ENCODE measurements around the gene PSMD1. TPM values are rescaled to one million over a fixed set of nuclear protein-coding genes. Genes with fewer than 3 reads are reported as not detected.

The PSMD1 gene
- total RNA-seq, 1 experiment from 2014 or later: 92.1 TPM

DNA sequence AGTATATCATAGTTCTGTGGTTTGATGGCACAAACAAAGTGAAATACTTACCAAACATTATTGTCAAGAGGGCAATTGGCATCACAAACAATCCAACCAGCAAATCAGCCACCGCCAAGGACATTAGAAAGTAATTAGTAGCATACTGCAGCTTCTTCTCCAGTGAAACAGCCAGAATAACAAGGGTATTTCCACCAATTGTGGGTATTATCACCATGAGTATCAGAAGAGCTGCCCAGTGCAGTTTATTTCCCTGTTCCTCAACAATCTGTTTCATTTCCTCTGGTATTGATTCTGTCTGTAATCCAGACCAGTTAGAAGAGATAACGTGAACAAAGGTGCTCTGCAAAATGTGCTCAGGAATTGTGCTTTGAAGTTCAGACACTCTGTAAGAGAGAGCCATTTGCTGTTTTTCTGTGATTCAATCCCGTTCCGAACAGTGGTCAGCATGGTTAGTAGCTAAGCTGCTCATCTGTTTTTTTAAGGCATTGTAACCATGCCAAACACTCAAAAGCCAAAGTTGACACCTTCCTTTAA lies 66.8 kb downstream of the PSMD1 start:
- Histone ChIP-seq H2AFZ (ENCODE audit: low read length) (no peak overlapping the region), H3K4me2 (ENCODE audit: low read depth, low read length, poor library complexity, severe bottlenecking) (peak overlapping the region; percentile 43), H3K79me2 (ENCODE audit: low read length) (peaks cover 63% of the 10 kb centered on the region), H3K27me3 (ENCODE audit: low read length) (no peaks in the 10 kb centered on the region), H3K27ac (ENCODE audit: low read length) (no peak overlapping the region), H3K4me1 (ENCODE audit: low read length) (peaks cover 47% of the 10 kb centered on the region), H4K20me1 (ENCODE audit: insufficient read depth, low read depth, low read length) (no peaks in the 10 kb centered on the region), H3K9me2 (replicated peaks; ENCODE audit: insufficient read depth, low read length) (no peaks in the 10 kb centered on the region), H3K36me3 (ENCODE audit: insufficient read depth, low read length) (no peaks in the 10 kb centered on the region), H3K4me3 (ENCODE audit: low read length) (no peak overlapping the region), H3K9ac (ENCODE audit: low read length) (no peak overlapping the region), H3K9me3 (ENCODE audit: low read length) (no peaks in the 10 kb centered on the region)
- DNase-seq: no peak

DNA sequence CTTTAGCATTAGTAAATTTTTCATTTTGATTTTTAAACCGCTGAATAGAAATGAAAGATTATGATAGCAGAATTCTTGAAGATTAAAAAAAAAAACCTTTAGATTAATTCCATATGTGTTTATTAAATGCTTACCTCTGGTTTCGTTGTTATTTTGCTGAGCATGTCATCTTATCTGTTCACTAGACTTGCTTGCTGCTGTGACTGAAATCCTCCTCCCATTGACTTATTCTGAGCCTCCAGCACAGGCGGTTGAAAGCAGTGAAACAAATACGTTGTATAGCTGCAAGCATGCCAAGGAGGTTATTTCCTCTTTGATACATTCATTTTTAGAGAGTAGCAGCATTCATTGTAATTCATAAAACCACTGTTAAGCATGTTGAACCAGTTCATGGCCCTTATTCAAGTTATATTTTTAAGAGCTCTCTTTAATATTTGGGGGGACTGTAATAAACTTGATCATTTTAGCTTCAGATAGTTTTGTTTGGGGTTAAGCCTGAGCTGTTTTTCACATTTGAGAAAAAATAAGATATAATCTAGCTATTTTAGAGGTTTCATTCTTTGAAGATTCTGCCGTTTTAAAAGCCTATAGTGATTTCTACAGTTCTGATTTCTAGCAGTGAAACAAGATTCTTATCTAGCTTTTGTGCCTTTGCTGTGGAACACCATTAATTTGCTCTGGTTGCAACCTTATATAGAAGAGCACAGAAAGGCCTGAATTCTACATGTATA lies 68.3 kb downstream of the PSMD1 start, which contains the start of gene HTR2B:
HTR2B (minus strand) TSS at position 205 of the 731 bp plus-strand sequence. CDS start 1,278 bp downstream, outside the sequence.
- H2AFZ ChIP-seq (ENCODE audit: low read length): no peak within 1 kb of the TSS
- no peaks in the 10 kb centered on the region for H3K27me3 ChIP-seq (ENCODE audit: low read length)
- H3K4me2 ChIP-seq (ENCODE audit: low read depth, low read length, poor library complexity, severe bottlenecking): peak within 1 kb of the TSS; percentile 43
- H3K4me1 ChIP-seq (ENCODE audit: low read length): peaks cover 39% of the 10 kb centered on the region
- H3K27ac ChIP-seq (ENCODE audit: low read length): peak within 1 kb of the TSS; percentile 49
- no peaks in the 10 kb centered on the region for H3K9me2 ChIP-seq (replicated peaks; ENCODE audit: insufficient read depth, low read length)
- H3K36me3 ChIP-seq (ENCODE audit: insufficient read depth, low read length): no peaks in the 10 kb centered on the region
- H3K4me3 ChIP-seq (ENCODE audit: low read length): no peak within 1 kb of the TSS
- peak; percentile 52 for DNase-seq
- H3K9me3 ChIP-seq (ENCODE audit: low read length): no peaks in the 10 kb centered on the region
- H3K79me2 ChIP-seq (ENCODE audit: low read length): peaks cover 65% of the 10 kb centered on the region
- no peak within 1 kb of the TSS for H3K9ac ChIP-seq (ENCODE audit: low read length)
- H4K20me1 ChIP-seq (ENCODE audit: insufficient read depth, low read depth, low read length): no peaks in the 10 kb centered on the region

DNA sequence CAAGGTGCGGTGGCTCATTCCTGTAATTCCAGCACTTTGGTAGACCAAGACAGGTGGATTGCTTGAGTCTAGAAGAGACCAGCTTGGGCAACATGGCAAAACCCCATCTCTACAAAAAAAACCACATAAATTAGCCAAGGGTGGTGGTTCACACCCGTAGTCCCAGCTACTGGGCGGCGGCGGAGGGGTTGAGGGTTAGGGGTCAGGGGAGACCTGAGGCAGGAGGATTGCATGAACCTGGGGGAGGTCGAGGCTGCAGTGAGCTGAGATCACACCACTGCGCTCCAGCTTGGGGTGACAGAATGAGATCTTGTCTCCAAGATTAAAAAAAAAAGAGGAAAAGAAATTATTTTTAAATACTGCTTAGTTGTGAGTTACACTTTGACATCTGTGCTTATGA lies 69.5 kb downstream of the PSMD1 start:
- no peak overlapping the region for H3K27ac ChIP-seq (ENCODE audit: low read length)
- H3K36me3 ChIP-seq (ENCODE audit: insufficient read depth, low read length): no peaks in the 10 kb centered on the region
- H3K4me2 ChIP-seq (ENCODE audit: low read depth, low read length, poor library complexity, severe bottlenecking): no peak overlapping the region
- H3K9me3 ChIP-seq (ENCODE audit: low read length): no peaks in the 10 kb centered on the region
- no peak overlapping the region for H3K4me3 ChIP-seq (ENCODE audit: low read length)
- peaks cover 34% of the 10 kb centered on the region for H3K4me1 ChIP-seq (ENCODE audit: low read length)
- H4K20me1 ChIP-seq (ENCODE audit: insufficient read depth, low read depth, low read length): no peaks in the 10 kb centered on the region
- no peak overlapping the region for H2AFZ ChIP-seq (ENCODE audit: low read length)
- H3K79me2 ChIP-seq (ENCODE audit: low read length): peaks cover 63% of the 10 kb centered on the region
- DNase-seq: no peak
- H3K9ac ChIP-seq (ENCODE audit: low read length): no peak overlapping the region
- H3K9me2 ChIP-seq (replicated peaks; ENCODE audit: insufficient read depth, low read length): no peaks in the 10 kb centered on the region
- no peaks in the 10 kb centered on the region for H3K27me3 ChIP-seq (ENCODE audit: low read length)

DNA sequence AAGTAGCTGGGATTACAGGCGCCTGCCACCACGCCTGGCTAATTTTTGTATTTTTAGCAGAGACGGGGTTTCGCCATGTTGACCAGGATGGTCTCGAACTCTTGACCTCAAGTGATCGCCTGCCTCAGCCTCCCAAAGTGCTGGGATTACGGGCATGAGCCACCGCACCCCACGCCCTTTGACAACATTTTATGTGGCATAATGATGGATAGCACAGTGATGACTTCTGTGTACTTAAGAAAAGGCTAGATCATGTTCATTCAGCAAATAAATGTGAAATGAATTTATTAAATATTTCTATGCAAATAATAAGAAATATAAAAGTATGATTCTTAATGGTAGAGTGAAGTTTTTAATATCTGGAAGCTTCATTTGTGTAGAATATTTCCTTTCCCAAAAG lies 70.8 kb downstream of the PSMD1 start:
- Histone ChIP-seq H3K9me3 (ENCODE audit: low read length) (no peaks in the 10 kb centered on the region), H3K9me2 (replicated peaks; ENCODE audit: insufficient read depth, low read length) (no peaks in the 10 kb centered on the region), H3K27me3 (ENCODE audit: low read length) (no peaks in the 10 kb centered on the region), H3K36me3 (ENCODE audit: insufficient read depth, low read length) (no peaks in the 10 kb centered on the region), H3K9ac (ENCODE audit: low read length) (no peak overlapping the region), H3K27ac (ENCODE audit: low read length) (no peak overlapping the region), H3K79me2 (ENCODE audit: low read length) (peaks cover 66% of the 10 kb centered on the region), H3K4me1 (ENCODE audit: low read length) (peaks cover 28% of the 10 kb centered on the region), H4K20me1 (ENCODE audit: insufficient read depth, low read depth, low read length) (no peaks in the 10 kb centered on the region), H3K4me3 (ENCODE audit: low read length) (no peak overlapping the region), H2AFZ (ENCODE audit: low read length) (no peak overlapping the region), H3K4me2 (ENCODE audit: low read depth, low read length, poor library complexity, severe bottlenecking) (no peak overlapping the region)
- DNase-seq: no peak

DNA sequence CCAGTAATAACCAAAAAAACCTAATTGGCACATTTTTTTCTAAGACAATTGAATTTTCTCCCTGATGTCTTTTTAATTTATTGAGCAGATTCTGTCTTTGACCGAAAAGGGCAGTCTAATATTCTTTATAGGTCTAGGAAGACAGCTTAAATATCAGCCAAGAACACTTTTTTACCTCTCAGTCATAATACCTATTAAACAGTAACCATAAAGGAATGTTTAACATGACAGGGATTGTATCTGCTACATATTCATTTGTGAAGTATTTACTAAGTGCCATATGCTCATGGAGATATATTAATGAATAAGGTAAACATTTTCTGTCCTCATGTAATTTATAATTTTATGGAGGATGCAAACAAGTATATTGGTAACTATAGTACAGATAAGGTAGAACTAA lies 71.3 kb downstream of the PSMD1 start:
- Histone ChIP-seq H2AFZ (ENCODE audit: low read length) (no peak overlapping the region), H4K20me1 (ENCODE audit: insufficient read depth, low read depth, low read length) (no peaks in the 10 kb centered on the region), H3K27ac (ENCODE audit: low read length) (no peak overlapping the region), H3K9ac (ENCODE audit: low read length) (no peak overlapping the region), H3K9me2 (replicated peaks; ENCODE audit: insufficient read depth, low read length) (no peaks in the 10 kb centered on the region), H3K27me3 (ENCODE audit: low read length) (no peaks in the 10 kb centered on the region), H3K4me3 (ENCODE audit: low read length) (no peak overlapping the region), H3K36me3 (ENCODE audit: insufficient read depth, low read length) (no peaks in the 10 kb centered on the region), H3K4me2 (ENCODE audit: low read depth, low read length, poor library complexity, severe bottlenecking) (no peak overlapping the region), H3K79me2 (ENCODE audit: low read length) (peaks cover 67% of the 10 kb centered on the region), H3K9me3 (ENCODE audit: low read length) (no peaks in the 10 kb centered on the region), H3K4me1 (ENCODE audit: low read length) (peaks cover 24% of the 10 kb centered on the region)
- DNase-seq: no peak

DNA sequence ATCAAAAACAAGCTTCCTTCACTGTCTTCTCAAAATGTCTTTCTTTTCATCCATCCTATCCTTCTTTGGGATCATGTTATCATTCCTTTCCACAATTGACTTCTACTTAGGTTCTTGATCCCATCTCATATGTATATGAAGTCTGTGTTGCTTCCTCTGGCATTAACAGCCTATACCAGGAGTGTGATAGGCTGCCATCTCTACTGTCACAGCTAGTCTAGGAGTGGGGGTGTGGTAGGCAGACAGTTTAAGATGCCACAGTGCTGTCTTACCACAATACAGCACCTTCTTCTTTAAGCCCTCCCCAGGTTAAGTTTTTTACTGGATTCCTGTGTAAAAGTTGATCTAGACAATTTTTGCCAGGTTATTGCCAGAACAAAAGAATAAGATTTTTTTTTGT lies 71.9 kb downstream of the PSMD1 start:
- no peaks in the 10 kb centered on the region for H3K27me3 ChIP-seq (ENCODE audit: low read length)
- H3K9me2 ChIP-seq (replicated peaks; ENCODE audit: insufficient read depth, low read length): no peaks in the 10 kb centered on the region
- no peak overlapping the region for H3K27ac ChIP-seq (ENCODE audit: low read length)
- no peak overlapping the region for H2AFZ ChIP-seq (ENCODE audit: low read length)
- peaks cover 23% of the 10 kb centered on the region for H3K4me1 ChIP-seq (ENCODE audit: low read length)
- no peak overlapping the region for H3K9ac ChIP-seq (ENCODE audit: low read length)
- H3K4me2 ChIP-seq (ENCODE audit: low read depth, low read length, poor library complexity, severe bottlenecking): no peak overlapping the region
- H4K20me1 ChIP-seq (ENCODE audit: insufficient read depth, low read depth, low read length): no peaks in the 10 kb centered on the region
- H3K4me3 ChIP-seq (ENCODE audit: low read length): no peak overlapping the region
- H3K36me3 ChIP-seq (ENCODE audit: insufficient read depth, low read length): no peaks in the 10 kb centered on the region
- no peaks in the 10 kb centered on the region for H3K9me3 ChIP-seq (ENCODE audit: low read length)
- DNase-seq: no peak
- peaks cover 72% of the 10 kb centered on the region for H3K79me2 ChIP-seq (ENCODE audit: low read length)

DNA sequence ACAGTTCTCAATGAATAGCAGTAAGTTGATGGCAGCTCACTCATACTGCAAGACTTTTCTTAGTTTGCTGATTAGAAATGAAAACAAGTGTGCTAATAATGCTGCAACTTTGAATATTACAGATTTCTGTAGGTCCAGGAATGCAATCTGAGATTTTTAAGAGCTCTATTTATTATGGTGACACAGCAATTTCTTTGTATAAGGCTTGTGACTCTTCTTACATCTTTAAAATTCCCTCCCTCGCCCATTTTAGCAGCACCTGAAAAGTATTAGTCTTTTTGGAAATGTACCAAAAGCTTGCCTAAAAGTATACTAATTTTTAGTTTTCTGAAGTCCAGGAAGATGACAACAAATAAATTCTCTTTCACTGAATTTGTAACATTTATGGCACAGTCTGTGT lies 72.5 kb downstream of the PSMD1 start:
- Histone ChIP-seq H3K9me2 (replicated peaks; ENCODE audit: insufficient read depth, low read length) (no peaks in the 10 kb centered on the region), H3K79me2 (ENCODE audit: low read length) (peaks cover 73% of the 10 kb centered on the region), H4K20me1 (ENCODE audit: insufficient read depth, low read depth, low read length) (no peaks in the 10 kb centered on the region), H3K36me3 (ENCODE audit: insufficient read depth, low read length) (no peaks in the 10 kb centered on the region), H2AFZ (ENCODE audit: low read length) (no peak overlapping the region), H3K27ac (ENCODE audit: low read length) (no peak overlapping the region), H3K9me3 (ENCODE audit: low read length) (no peaks in the 10 kb centered on the region), H3K27me3 (ENCODE audit: low read length) (no peaks in the 10 kb centered on the region), H3K4me2 (ENCODE audit: low read depth, low read length, poor library complexity, severe bottlenecking) (no peak overlapping the region), H3K4me3 (ENCODE audit: low read length) (no peak overlapping the region), H3K9ac (ENCODE audit: low read length) (no peak overlapping the region), H3K4me1 (ENCODE audit: low read length) (peaks cover 19% of the 10 kb centered on the region)
- DNase-seq: no peak

DNA sequence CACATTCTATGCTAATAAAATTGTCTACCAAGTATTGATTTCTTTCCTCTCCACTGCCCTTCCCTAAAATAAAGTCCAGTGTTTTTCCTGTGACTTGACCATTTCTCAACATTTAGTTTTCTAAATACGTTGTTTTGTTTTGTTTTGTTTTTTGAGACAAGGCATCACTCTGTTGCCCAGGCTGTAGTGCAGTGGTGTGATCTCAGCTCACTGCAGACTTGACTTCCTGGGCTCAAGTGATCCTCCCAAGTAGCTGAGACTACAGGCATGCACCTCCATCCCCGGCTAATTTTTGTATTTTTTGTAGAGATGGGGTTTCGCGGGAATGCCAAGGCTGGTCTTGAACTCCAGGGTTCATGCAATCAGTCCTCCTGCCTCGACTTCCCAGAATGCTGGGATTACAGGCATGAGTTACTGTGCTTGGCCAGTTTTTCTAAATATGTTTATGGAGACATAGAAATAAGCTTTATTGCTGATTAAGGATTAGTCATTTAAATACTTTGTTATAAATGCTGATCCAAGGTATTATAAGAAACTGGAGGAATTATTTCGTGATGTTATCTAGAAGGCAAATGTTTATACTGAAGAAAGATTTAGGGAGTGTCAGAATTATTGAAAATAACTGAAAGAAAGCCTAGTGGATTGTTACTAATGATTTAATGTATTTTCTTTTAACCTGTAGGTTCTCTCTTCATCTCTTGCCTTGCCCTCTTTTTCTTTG lies 73.8 kb downstream of the PSMD1 start:
- no peak overlapping the region for H2AFZ ChIP-seq (ENCODE audit: low read length)
- H4K20me1 ChIP-seq (ENCODE audit: insufficient read depth, low read depth, low read length): no peaks in the 10 kb centered on the region
- no peak for DNase-seq
- no peaks in the 10 kb centered on the region for H3K9me2 ChIP-seq (replicated peaks; ENCODE audit: insufficient read depth, low read length)
- no peak overlapping the region for H3K9ac ChIP-seq (ENCODE audit: low read length)
- H3K79me2 ChIP-seq (ENCODE audit: low read length): peaks cover 74% of the 10 kb centered on the region
- H3K4me3 ChIP-seq (ENCODE audit: low read length): no peak overlapping the region
- no peaks in the 10 kb centered on the region for H3K9me3 ChIP-seq (ENCODE audit: low read length)
- H3K27ac ChIP-seq (ENCODE audit: low read length): no peak overlapping the region
- no peaks in the 10 kb centered on the region for H3K27me3 ChIP-seq (ENCODE audit: low read length)
- H3K4me1 ChIP-seq (ENCODE audit: low read length): peaks cover 19% of the 10 kb centered on the region
- no peak overlapping the region for H3K4me2 ChIP-seq (ENCODE audit: low read depth, low read length, poor library complexity, severe bottlenecking)
- H3K36me3 ChIP-seq (ENCODE audit: insufficient read depth, low read length): no peaks in the 10 kb centered on the region
